ENCODE data around the gene SCUBE3. TPM values are rescaled to one million over a fixed set of nuclear protein-coding genes. Genes with fewer than 3 reads are reported as not detected.

The SCUBE3 gene
- total and polyA plus RNA-seq, 2 donors (not counting 1 experiment from before 2014, with no cell fraction given) = not detected

DNA sequence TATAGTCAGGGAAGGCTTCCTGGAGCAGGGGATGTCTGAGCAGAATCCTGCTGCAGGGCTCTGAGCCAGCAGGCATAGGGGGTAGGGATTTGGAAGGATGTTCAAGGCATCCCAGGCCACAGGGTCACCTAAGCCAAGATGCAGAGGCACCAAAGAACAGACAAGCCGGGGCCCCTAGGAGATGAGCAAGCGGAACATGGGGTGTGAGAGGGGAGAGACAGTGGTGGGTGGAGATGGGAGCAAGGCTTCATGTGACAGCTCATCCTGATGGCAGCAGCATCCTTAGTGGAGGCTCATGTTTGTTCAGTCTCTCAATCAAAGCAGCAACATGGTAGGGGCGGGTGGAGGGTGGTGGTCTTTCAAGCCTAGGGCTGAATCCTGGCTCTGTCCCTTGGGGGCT is 42.9 kb upstream of the SCUBE3 start:
- intact Hi-C loops (cut with micrococcal nuclease) = no loop called here
- CTCF ChIA-PET = no interaction called here

GRCh38 chr6:35173044-35173426 is 40.7 kb upstream of the SCUBE3 start:
- Histone ChIP-seq H3K4me3 (ENCODE audit: control extremely low read depth in 1 of 5, extremely low read depth in 1 of 5, insufficient read depth in 1 of 5, low read depth in 2 of 5, low read length in 4 of 5) (no peak overlapping the region), H3K79me2 (ENCODE audit: control insufficient read depth, insufficient read depth, low read length) (no peaks in the 10 kb centered on the region), H3K4me1 (ENCODE audit: control insufficient read depth in 2 of 2, insufficient read depth in 2 of 2, low read length in 2 of 2) (no peaks in the 10 kb centered on the region), H3K9ac (ENCODE audit: low read length) (no peak overlapping the region), H4K20me1 (ENCODE audit: control insufficient read depth, insufficient read depth, low read length, poor library complexity, severe bottlenecking) (no peaks in the 10 kb centered on the region), H3K27ac (ENCODE audit: low read length in 2 of 2) (no peak overlapping the region), H3K27me3 (replicated peaks in 1 of 4; ENCODE audit: control extremely low read depth in 1 of 4, control insufficient read depth in 3 of 4, insufficient read depth in 4 of 4, low read length in 3 of 4) (peaks cover 0 to 2% (median 0%) of the 10 kb centered on the region in 4 experiments), H2AFZ (ENCODE audit: insufficient read depth, low read depth, low read length, poor library complexity, severe bottlenecking) (no peak overlapping the region), H3K36me3 (replicated peaks in 1 of 2; ENCODE audit: control extremely low read depth in 1 of 2, control insufficient read depth in 1 of 2, extremely low read depth in 1 of 2, insufficient read depth in 2 of 2, low read length in 1 of 2) (no peaks in the 10 kb centered on the region), H3K4me2 (replicated peaks; ENCODE audit: low read depth, low read length, poor library complexity, severe bottlenecking) (no peak overlapping the region), H3K9me3 (ENCODE audit: control extremely low read depth in 1 of 3, control insufficient read depth in 2 of 3, insufficient read depth in 1 of 3, low read length in 2 of 3) (no peaks in the 10 kb centered on the region)
- CTCF ChIA-PET = no interaction called here
- POLR2A ChIA-PET = no interaction called here
- H3K27ac Mint-ChIP-seq = no peak overlapping the region
- 93% methylated on average over 5 of the region's 5 CpGs for WGBS (ENCODE audit: insufficient coverage)
- intact Hi-C loops (cut with micrococcal nuclease) = no loop called here
- ATAC-seq (ENCODE audit: low read depth) (no peak), DNase-seq (no peak)
- no peak overlapping the region for H3K4me3 Mint-ChIP-seq
- H3K9me3 Mint-ChIP-seq (ENCODE audit: insufficient read depth) = no peaks in the 10 kb centered on the region
- TF ChIP-seq EZH2 (IDR thresholded peaks at IDR 0.05; ENCODE audit: borderline replicate concordance, insufficient read depth, low read depth, low read length, poor library complexity, severe bottlenecking) (no peak), CTCF (IDR thresholded peaks at IDR 0.05) (no peak)
- peaks cover 28% of the 10 kb centered on the region for H3K27me3 Mint-ChIP-seq
- no peaks in the 10 kb centered on the region for H3K4me1 Mint-ChIP-seq

More for the DNA sequence above, 42.9 kb upstream of the SCUBE3 start:
- Histone ChIP-seq H3K9ac (ENCODE audit: low read length) (no peak overlapping the region), H3K4me1 (ENCODE audit: control insufficient read depth in 2 of 2, insufficient read depth in 2 of 2, low read length in 2 of 2) (no peaks in the 10 kb centered on the region), H3K4me2 (replicated peaks; ENCODE audit: low read depth, low read length, poor library complexity, severe bottlenecking) (no peak overlapping the region), H3K9me3 (ENCODE audit: control extremely low read depth in 1 of 3, control insufficient read depth in 2 of 3, insufficient read depth in 1 of 3, low read length in 2 of 3) (no peaks in the 10 kb centered on the region), H2AFZ (ENCODE audit: insufficient read depth, low read depth, low read length, poor library complexity, severe bottlenecking) (no peak overlapping the region), H3K4me3 (ENCODE audit: control extremely low read depth in 1 of 5, extremely low read depth in 1 of 5, insufficient read depth in 1 of 5, low read depth in 2 of 5, low read length in 4 of 5) (no peak overlapping the region), H3K27me3 (replicated peaks in 1 of 4; ENCODE audit: control extremely low read depth in 1 of 4, control insufficient read depth in 3 of 4, insufficient read depth in 4 of 4, low read length in 3 of 4) (no peaks in the 10 kb centered on the region), H3K79me2 (ENCODE audit: control insufficient read depth, insufficient read depth, low read length) (no peaks in the 10 kb centered on the region), H4K20me1 (ENCODE audit: control insufficient read depth, insufficient read depth, low read length, poor library complexity, severe bottlenecking) (no peaks in the 10 kb centered on the region), H3K27ac (ENCODE audit: low read length in 2 of 2) (no peak overlapping the region), H3K36me3 (replicated peaks in 1 of 2; ENCODE audit: control extremely low read depth in 1 of 2, control insufficient read depth in 1 of 2, extremely low read depth in 1 of 2, insufficient read depth in 2 of 2, low read length in 1 of 2) (no peaks in the 10 kb centered on the region)
- POLR2A ChIA-PET = no interaction called here
- 97% methylated on average over 2 of the region's 3 CpGs for WGBS (ENCODE audit: insufficient coverage)
- DNase-seq (no peak), ATAC-seq (ENCODE audit: low read depth) (no peak)
- Mint-ChIP-seq H3K27ac (no peak overlapping the region), H3K4me1 (no peaks in the 10 kb centered on the region), H3K4me3 (no peak overlapping the region), H3K9me3 (ENCODE audit: insufficient read depth) (no peaks in the 10 kb centered on the region), H3K27me3 (peaks cover 30% of the 10 kb centered on the region)
- TF ChIP-seq EZH2 (IDR thresholded peaks at IDR 0.05; ENCODE audit: borderline replicate concordance, insufficient read depth, low read depth, low read length, poor library complexity, severe bottlenecking) (no peak), CTCF (IDR thresholded peaks at IDR 0.05) (no peak)

Measured in B cell (primary cell).